ENCODE data around the gene CES1.
"Not testable (repeated sequence)": the region's sequence is repeated elsewhere in the genome, so short reads cannot be mapped to it uniquely, and the experiment has no call there.

The CES1 gene

GRCh38 chr16:55782091-55782792, 50.7 kb downstream of the CES1 start:
- peaks cover 11% of the 10 kb centered on the region for H3K27me3 ChIP-seq (ENCODE audit: control insufficient read depth, low read length)
- H3K4me3 ChIP-seq (ENCODE audit: low read length); H3K27ac ChIP-seq (ENCODE audit: low read depth, low read length); H4K20me1 ChIP-seq (ENCODE audit: control insufficient read depth, insufficient read depth, low read depth, low read length); H3K4me2 ChIP-seq (ENCODE audit: low read length); H3K79me2 ChIP-seq (ENCODE audit: control insufficient read depth, low read length); H3F3A ChIP-seq (ENCODE audit: control insufficient read depth, insufficient read depth); H3K9me3 ChIP-seq (ENCODE audit: control insufficient read depth, insufficient read depth, low read length); H3K9me2 ChIP-seq (replicated peaks; ENCODE audit: control insufficient read depth, low read length); H3K36me3 ChIP-seq (ENCODE audit: control insufficient read depth, low read length); H3K4me1 ChIP-seq (ENCODE audit: control insufficient read depth, low read length): not testable (repeated sequence)

- not testable (repeated sequence) for H4K20me1 ChIP-seq (ENCODE audit: control insufficient read depth, insufficient read depth, low read depth, low read length); H3K9me3 ChIP-seq (ENCODE audit: control insufficient read depth, insufficient read depth, low read length); H3K36me3 ChIP-seq (ENCODE audit: control insufficient read depth, low read length); H3K4me3 ChIP-seq (ENCODE audit: low read length); H3K27ac ChIP-seq (ENCODE audit: low read depth, low read length); H3K4me1 ChIP-seq (ENCODE audit: control insufficient read depth, low read length); H3K4me2 ChIP-seq (ENCODE audit: low read length); H3K79me2 ChIP-seq (ENCODE audit: control insufficient read depth, low read length); H3F3A ChIP-seq (ENCODE audit: control insufficient read depth, insufficient read depth); H3K9me2 ChIP-seq (replicated peaks; ENCODE audit: control insufficient read depth, low read length)
- H3K27me3 ChIP-seq (ENCODE audit: control insufficient read depth, low read length), result peaks cover 11% of the 10 kb centered on the region
Measured at GRCh38 chr16:55781456-55781855, 51.4 kb downstream of the CES1 start.

GRCh38 chr16:55780095-55780407, 52.8 kb downstream of the CES1 start:
- not testable (repeated sequence) for H3K36me3 ChIP-seq (ENCODE audit: control insufficient read depth, low read length); H3K9me2 ChIP-seq (replicated peaks; ENCODE audit: control insufficient read depth, low read length); H3K9me3 ChIP-seq (ENCODE audit: control insufficient read depth, insufficient read depth, low read length); H3K27ac ChIP-seq (ENCODE audit: low read depth, low read length); H3K4me2 ChIP-seq (ENCODE audit: low read length); H3K4me3 ChIP-seq (ENCODE audit: low read length); H3K79me2 ChIP-seq (ENCODE audit: control insufficient read depth, low read length); H4K20me1 ChIP-seq (ENCODE audit: control insufficient read depth, insufficient read depth, low read depth, low read length); H3F3A ChIP-seq (ENCODE audit: control insufficient read depth, insufficient read depth); H3K4me1 ChIP-seq (ENCODE audit: control insufficient read depth, low read length)
- H3K27me3 ChIP-seq (ENCODE audit: control insufficient read depth, low read length), result peaks cover 11% of the 10 kb centered on the region

- Histone ChIP-seq H3K79me2 (ENCODE audit: control insufficient read depth, low read length) (no peaks in the 10 kb centered on the region), H3F3A (ENCODE audit: control insufficient read depth, insufficient read depth) (no peaks in the 10 kb centered on the region), H3K9me2 (replicated peaks; ENCODE audit: control insufficient read depth, low read length) (no peaks in the 10 kb centered on the region), H3K27me3 (ENCODE audit: control insufficient read depth, low read length) (peaks cover 7% of the 10 kb centered on the region), H3K36me3 (ENCODE audit: control insufficient read depth, low read length) (no peaks in the 10 kb centered on the region), H4K20me1 (ENCODE audit: control insufficient read depth, insufficient read depth, low read depth, low read length) (no peaks in the 10 kb centered on the region), H3K9me3 (ENCODE audit: control insufficient read depth, insufficient read depth, low read length) (no peaks in the 10 kb centered on the region), H3K4me3 (ENCODE audit: low read length) (no peak overlapping the region), H3K27ac (ENCODE audit: low read depth, low read length) (no peak overlapping the region), H3K4me2 (ENCODE audit: low read length) (no peak overlapping the region), H3K4me1 (ENCODE audit: control insufficient read depth, low read length) (no peaks in the 10 kb centered on the region)
- TF ChIP-seq CTCF (IDR thresholded peaks at IDR 0.05; ENCODE audit: low read depth, low read length, poor library complexity, severe bottlenecking), result no peak
- TF ChIP-seq EZH2phosphoT487 (IDR thresholded peaks at IDR 0.05; ENCODE audit: borderline replicate concordance, low read length), result no peak
Measured at GRCh38 chr16:55779402-55780094, 53.3 kb downstream of the CES1 start.

GRCh38 chr16:55778757-55779156, 54.1 kb downstream of the CES1 start:
- TF ChIP-seq CTCF (IDR thresholded peaks at IDR 0.05; ENCODE audit: low read depth, low read length, poor library complexity, severe bottlenecking) (no peak), EZH2phosphoT487 (IDR thresholded peaks at IDR 0.05; ENCODE audit: borderline replicate concordance, low read length) (no peak)
- Histone ChIP-seq H3K4me2 (ENCODE audit: low read length) (no peak overlapping the region), H3K36me3 (ENCODE audit: control insufficient read depth, low read length) (no peaks in the 10 kb centered on the region), H3K9me2 (replicated peaks; ENCODE audit: control insufficient read depth, low read length) (no peaks in the 10 kb centered on the region), H3K79me2 (ENCODE audit: control insufficient read depth, low read length) (no peaks in the 10 kb centered on the region), H3K4me3 (ENCODE audit: low read length) (no peak overlapping the region), H3K9me3 (ENCODE audit: control insufficient read depth, insufficient read depth, low read length) (no peaks in the 10 kb centered on the region), H3K27me3 (ENCODE audit: control insufficient read depth, low read length) (peaks cover 3% of the 10 kb centered on the region; the same call in 1 of the 2 replicates), H3F3A (ENCODE audit: control insufficient read depth, insufficient read depth) (no peaks in the 10 kb centered on the region), H3K27ac (ENCODE audit: low read depth, low read length) (no peak overlapping the region), H3K4me1 (ENCODE audit: control insufficient read depth, low read length) (no peaks in the 10 kb centered on the region), H4K20me1 (ENCODE audit: control insufficient read depth, insufficient read depth, low read depth, low read length) (no peaks in the 10 kb centered on the region)
